ENCODE results near the gene CASP8AP2.

GRCh38 chr6:89817481-89817880 is 12.2 kb upstream of the CASP8AP2 start:
- TF ChIP-seq, protein P1, sequence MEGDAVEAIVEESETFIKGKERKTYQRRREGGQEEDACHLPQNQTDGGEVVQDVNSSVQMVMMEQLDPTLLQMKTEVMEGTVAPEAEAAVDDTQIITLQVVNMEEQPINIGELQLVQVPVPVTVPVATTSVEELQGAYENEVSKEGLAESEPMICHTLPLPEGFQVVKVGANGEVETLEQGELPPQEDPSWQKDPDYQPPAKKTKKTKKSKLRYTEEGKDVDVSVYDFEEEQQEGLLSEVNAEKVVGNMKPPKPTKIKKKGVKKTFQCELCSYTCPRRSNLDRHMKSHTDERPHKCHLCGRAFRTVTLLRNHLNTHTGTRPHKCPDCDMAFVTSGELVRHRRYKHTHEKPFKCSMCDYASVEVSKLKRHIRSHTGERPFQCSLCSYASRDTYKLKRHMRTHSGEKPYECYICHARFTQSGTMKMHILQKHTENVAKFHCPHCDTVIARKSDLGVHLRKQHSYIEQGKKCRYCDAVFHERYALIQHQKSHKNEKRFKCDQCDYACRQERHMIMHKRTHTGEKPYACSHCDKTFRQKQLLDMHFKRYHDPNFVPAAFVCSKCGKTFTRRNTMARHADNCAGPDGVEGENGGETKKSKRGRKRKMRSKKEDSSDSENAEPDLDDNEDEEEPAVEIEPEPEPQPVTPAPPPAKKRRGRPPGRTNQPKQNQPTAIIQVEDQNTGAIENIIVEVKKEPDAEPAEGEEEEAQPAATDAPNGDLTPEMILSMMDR (IDR thresholded peaks at IDR 0.05 in 4 of 5, conservative IDR thresholded peaks at IDR 0.05 in 1 of 5) = no peak
- no peak for TF ChIP-seq POLR2A (IDR thresholded peaks at IDR 0.05)
